Gastroesophageal sphincter (tissue), 4 donors: ENCODE measurements around the gene TADA2B. TPM values are rescaled to one million over a fixed set of nuclear protein-coding genes. Genes with fewer than 3 reads are reported as not detected.

Source experiments
- ATAC-seq: fragments of 150-250 bp; one replicate; pipeline ENCODE4 v1.9.1; 2016; ENCODE audit warnings: mild to moderate bottlenecking, moderate library complexity
- H3K27ac ChIP-seq, 4 donors: fragments of 200-600 bp; sonication (generic) in 3 of 4; 1 replicate in 3 of 4; 2 replicates in 1 of 4; pipeline ENCODE4 v1.5.1; 2016 to 2019
- H3K27me3 ChIP-seq: fragments of 200-600 bp; sonication (generic); one replicate; pipeline ENCODE4 v1.5.1; 2019
- H3K36me3 ChIP-seq, 2 donors: fragments of 200-600 bp; sonication (generic); one replicate each; pipeline ENCODE4 v1.5.1; 2019; ENCODE audit warnings: control low read depth in 1 of 2
- H3K4me1 ChIP-seq, 3 donors: fragments of 200-600 bp; sonication (generic); 1 replicate in 2 of 3; 2 replicates in 1 of 3; pipeline ENCODE4 v1.5.1; 2016 to 2019; ENCODE audit warnings: control low read depth in 2 of 3
- H3K4me3 ChIP-seq, 2 donors: fragments of 200-600 bp; sonication (generic); one replicate each; pipeline ENCODE4 v1.5.1; 2019; ENCODE audit warnings: mild to moderate bottlenecking in 1 of 2, moderate library complexity in 1 of 2
- H3K9me3 ChIP-seq, 3 donors: fragments of 200-600 bp; sonication (generic); one replicate each; pipeline ENCODE4 v1.5.1; 2017 to 2019; ENCODE audit warnings: control low read depth in 2 of 3
- CTCF ChIP-seq, 4 experiments: fragments of 200-600 bp in 2 of 4; fragments of 450-650 bp in 2 of 4; sonication (generic) in 1 of 4; IDR thresholded peaks; one replicate each; pipeline ENCODE4 v1.5.1; 2017 to 2019; ENCODE audit warnings: antibody characterized with exemption in 4 of 4, mild to moderate bottlenecking in 2 of 4, moderate library complexity in 2 of 4
- EP300 ChIP-seq: sonication (generic); formaldehyde crosslinking; IDR thresholded peaks from one replicate; pipeline ENCODE4 v1.6.1; 2017; ENCODE audit warnings: antibody characterized with exemption, mild to moderate bottlenecking
- POLR2A ChIP-seq, 2 donors: fragments of 450-650 bp; IDR thresholded peaks; one replicate each; pipeline ENCODE4 v1.6.1; 2017; ENCODE audit warnings: antibody characterized with exemption in 2 of 2, mild to moderate bottlenecking in 2 of 2, moderate library complexity in 1 of 2
- POLR2AphosphoS5 ChIP-seq: sonication (generic); formaldehyde crosslinking; IDR thresholded peaks from one replicate; pipeline ENCODE4 v1.6.1; 2017; ENCODE audit warnings: antibody characterized with exemption
- WGBS, 2 donors: methylation state at CpG; one replicate each; pipeline ENCODE4 v1.1.5; 2018; ENCODE audit warnings: low coverage in 1 of 2; 5-methylcytosine and 5-hydroxymethylcytosine counted together
- total RNA-seq, 4 donors: library from RNA; depleted of rRNA; stranded (reverse); fragments of >200 nt; gene quantifications; one replicate each; pipeline ENCODE4 v1.1.0, GENCODE V29; 2016

TADA2B gene
- total RNA-seq, 4 donors from 2014 or later, result 20.5 to 37.3 (median 28.1) TPM

GRCh38 chr4:7068279-7068842, 25.2 kb downstream of the TADA2B start:
- 0% methylated on average over 9 of the region's 50 CpGs; no CpG with 5 or more reads in 1 of the 2 donors for WGBS, 2 donors
- Histone ChIP-seq H3K27ac (peak overlapping the region; percentile 50 to 95 (median 90)), H3K36me3 (peaks cover 0 to 13% of the 10 kb centered on the region in 2 donors), H3K9me3 (no peaks in the 10 kb centered on the region), H3K4me3 (peak overlapping the region; percentile 41 to 73), H3K4me1 (peaks cover 0 to 48% (median 13%) of the 10 kb centered on the region in 3 donors), H3K27me3 (no peaks in the 10 kb centered on the region)
- TF ChIP-seq POLR2A (IDR thresholded peaks at IDR 0.05) (no peak), CTCF (IDR thresholded peaks at IDR 0.05) (peak in 1 of 4 experiments; percentile 6)
- no peak for ATAC-seq

GRCh38 chr4:7068883-7069282, 25.7 kb downstream of the TADA2B start:
- peaks cover 0 to 48% (median 13%) of the 10 kb centered on the region in 3 donors for H3K4me1 ChIP-seq
- H3K36me3 ChIP-seq, result peaks cover 0 to 8% of the 10 kb centered on the region in 2 donors
- peak overlapping the region; percentile 50 to 95 (median 90) for H3K27ac ChIP-seq
- TF ChIP-seq POLR2AphosphoS5 (no peak), POLR2A (IDR thresholded peaks at IDR 0.05) (no peak), EP300 (no peak), CTCF (IDR thresholded peaks at IDR 0.05) (no peak)
- H3K9me3 ChIP-seq, result no peaks in the 10 kb centered on the region
- H3K4me3 ChIP-seq, result peak overlapping the region; percentile 41 to 73
- WGBS, 2 donors, result 0 to 64% methylated on average over 3 to 8 of the region's 20 CpGs
- no peaks in the 10 kb centered on the region for H3K27me3 ChIP-seq
- no peak for ATAC-seq

DNA sequence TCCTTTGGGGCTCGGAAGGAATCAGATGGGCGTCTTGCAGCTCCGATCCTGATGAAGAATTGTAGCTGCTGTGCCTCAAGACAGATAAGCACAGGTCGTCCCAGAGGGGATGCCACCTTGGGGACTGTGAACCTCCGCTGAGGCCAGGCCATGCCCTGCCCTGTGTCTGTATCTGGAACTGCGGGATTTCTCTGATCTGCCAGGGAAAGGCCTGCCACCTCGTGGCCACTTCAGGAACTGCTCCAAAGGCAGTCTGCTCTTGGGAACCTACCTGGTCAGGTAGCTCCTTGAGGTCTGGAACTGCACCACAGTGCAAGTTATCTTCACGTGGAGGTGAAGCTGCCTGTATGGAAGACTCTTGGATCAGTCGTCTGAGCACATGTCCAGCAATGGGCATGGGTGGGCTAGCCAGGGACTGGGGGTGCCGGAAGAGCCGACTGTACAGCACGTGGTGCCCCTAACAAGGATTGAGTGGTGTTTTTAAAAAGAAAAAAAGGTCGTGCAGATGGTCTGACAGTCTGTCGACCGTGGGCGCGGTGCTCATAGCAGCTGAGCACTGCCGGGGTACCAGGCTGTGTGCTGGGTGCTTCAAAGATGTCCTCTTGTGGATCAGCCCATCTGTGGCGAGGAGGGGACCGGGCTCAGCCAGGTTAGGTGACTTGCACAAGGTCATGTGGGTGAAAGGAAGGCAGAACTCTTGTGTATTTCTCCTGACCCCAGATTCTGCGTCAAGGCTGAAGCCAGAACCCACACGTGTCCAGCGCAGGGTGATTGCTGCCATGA, 27.7 kb downstream of the TADA2B start:
- Histone ChIP-seq H3K4me3 (no peak overlapping the region), H3K27me3 (no peaks in the 10 kb centered on the region), H3K4me1 (peaks cover 0 to 35% (median 13%) of the 10 kb centered on the region in 3 donors), H3K27ac (no peak overlapping the region), H3K36me3 (no peaks in the 10 kb centered on the region), H3K9me3 (no peaks in the 10 kb centered on the region)
- peak in 3 of 4 experiments; percentile 98 for TF ChIP-seq CTCF (IDR thresholded peaks at IDR 0.05)
- TF ChIP-seq POLR2AphosphoS5, result no peak
- 29 to 41% methylated on average over 13 to 14 of the region's 23 CpGs for whole genome bisulfite sequencing, 2 donors
- no peak for ATAC-seq

- peaks cover 0 to 22% (median 3%) of the 10 kb centered on the region in 3 donors for H3K4me1 ChIP-seq
- H3K36me3 ChIP-seq, result no peaks in the 10 kb centered on the region
- TF ChIP-seq POLR2A (IDR thresholded peaks at IDR 0.05) (no peak), EP300 (no peak), POLR2AphosphoS5 (no peak), CTCF (IDR thresholded peaks at IDR 0.05) (no peak)
- H3K4me3 ChIP-seq, result no peak overlapping the region
- WGBS, 2 donors, result 79% methylated on average over 10 of the region's 14 CpGs; no CpG with 5 or more reads in 1 of the 2 donors
- ATAC-seq, result no peak
- no peaks in the 10 kb centered on the region for H3K9me3 ChIP-seq
- H3K27me3 ChIP-seq, result no peaks in the 10 kb centered on the region
- no peak overlapping the region for H3K27ac ChIP-seq
Observed at GRCh38 chr4:7073059-7073458, 29.9 kb downstream of the TADA2B start.
